ENCODE measurements around the gene STH.

STH gene

DNA sequence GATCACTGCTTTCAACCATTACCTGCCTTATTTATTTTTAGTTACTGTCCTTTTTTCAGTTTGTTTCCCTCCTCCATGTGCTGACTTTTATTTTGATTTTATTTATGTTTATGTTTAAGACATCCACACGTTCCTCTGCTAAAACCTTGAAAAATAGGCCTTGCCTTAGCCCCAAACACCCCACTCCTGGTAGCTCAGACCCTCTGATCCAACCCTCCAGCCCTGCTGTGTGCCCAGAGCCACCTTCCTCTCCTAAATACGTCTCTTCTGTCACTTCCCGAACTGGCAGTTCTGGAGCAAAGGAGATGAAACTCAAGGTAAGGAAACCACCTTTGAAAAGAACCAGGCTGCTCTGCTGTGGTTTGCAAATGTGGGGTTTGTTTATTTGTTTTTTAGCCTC, 9.3 kb upstream of the STH start:
- no peak for DNase-seq

GRCh38 chr17:45990886-45991285, 8.2 kb upstream of the STH start:
- Histone ChIP-seq H3K36me3 (ENCODE audit: control insufficient read depth in 1 of 2, insufficient read depth in 2 of 2, low read length in 2 of 2) (no peaks in the 10 kb centered on the region), H3K4me3 (ENCODE audit: low read depth, low read length) (no peak overlapping the region), H3K23ac (ENCODE audit: low read length) (no peak overlapping the region), H3K9ac (ENCODE audit: low read length) (no peak overlapping the region), H3K27ac (ENCODE audit: low read depth, low read length) (no peak overlapping the region), H3K27me3 (ENCODE audit: insufficient read depth, low read length) (no peaks in the 10 kb centered on the region), H3K4me1 (ENCODE audit: control insufficient read depth in 1 of 2, insufficient read depth in 2 of 2, low read length in 2 of 2) (no peaks in the 10 kb centered on the region), H2BK5ac (ENCODE audit: low read depth, low read length, poor library complexity) (no peak overlapping the region), H3K9me3 (ENCODE audit: insufficient read depth, low read depth, low read length) (peaks cover 2% of the 10 kb centered on the region), H3K4ac (ENCODE audit: low read depth, low read length) (no peak overlapping the region), H3K79me2 (ENCODE audit: control insufficient read depth, insufficient read depth, low read length, poor library complexity) (no peaks in the 10 kb centered on the region), H3K18ac (ENCODE audit: low read length) (no peak overlapping the region), H2AK5ac (ENCODE audit: low read length) (no peak overlapping the region), H3K14ac (ENCODE audit: low read length) (no peak overlapping the region), H3K79me1 (ENCODE audit: low read length) (no peaks in the 10 kb centered on the region), H4K91ac (ENCODE audit: low read depth, low read length) (no peak overlapping the region), H3K4me2 (ENCODE audit: low read length) (no peak overlapping the region), H4K8ac (ENCODE audit: low read depth, low read length) (no peak overlapping the region), H4K12ac (ENCODE audit: low read depth, low read length) (no peak overlapping the region), H2BK120ac (ENCODE audit: insufficient read depth, low read length, poor library complexity) (no peak overlapping the region), H2BK12ac (ENCODE audit: low read length) (no peak overlapping the region), H2AFZ (ENCODE audit: insufficient read depth, low read length, poor library complexity) (no peak overlapping the region)
- no peak for DNase-seq
- no CpG with 5 or more reads among the region's 6 CpGs for WGBS (ENCODE audit: extremely low coverage, insufficient coverage, insufficient read length)

More for the DNA sequence above, 9.3 kb upstream of the STH start:
- Histone ChIP-seq H4K91ac (ENCODE audit: low read depth, low read length) (no peak overlapping the region), H3K23ac (ENCODE audit: low read length) (no peak overlapping the region), H2BK120ac (ENCODE audit: insufficient read depth, low read length, poor library complexity) (no peak overlapping the region), H4K8ac (ENCODE audit: low read depth, low read length) (no peak overlapping the region), H3K4me1 (ENCODE audit: control insufficient read depth in 1 of 2, insufficient read depth in 2 of 2, low read length in 2 of 2) (no peaks in the 10 kb centered on the region), H3K27me3 (ENCODE audit: insufficient read depth, low read length) (no peaks in the 10 kb centered on the region), H4K12ac (ENCODE audit: low read depth, low read length) (no peak overlapping the region), H2BK5ac (ENCODE audit: low read depth, low read length, poor library complexity) (no peak overlapping the region), H3K9ac (ENCODE audit: low read length) (no peak overlapping the region), H2AK5ac (ENCODE audit: low read length) (no peak overlapping the region), H3K18ac (ENCODE audit: low read length) (no peak overlapping the region), H2BK12ac (ENCODE audit: low read length) (no peak overlapping the region), H3K36me3 (ENCODE audit: control insufficient read depth in 1 of 2, insufficient read depth in 2 of 2, low read length in 2 of 2) (no peaks in the 10 kb centered on the region), H3K79me1 (ENCODE audit: low read length) (no peaks in the 10 kb centered on the region), H3K9me3 (ENCODE audit: insufficient read depth, low read depth, low read length) (peaks cover 2% of the 10 kb centered on the region), H3K4me3 (ENCODE audit: low read depth, low read length) (no peak overlapping the region), H3K4ac (ENCODE audit: low read depth, low read length) (no peak overlapping the region), H3K27ac (ENCODE audit: low read depth, low read length) (no peak overlapping the region), H3K4me2 (ENCODE audit: low read length) (no peak overlapping the region), H3K14ac (ENCODE audit: low read length) (no peak overlapping the region), H2AFZ (ENCODE audit: insufficient read depth, low read length, poor library complexity) (no peak overlapping the region), H3K79me2 (ENCODE audit: control insufficient read depth, insufficient read depth, low read length, poor library complexity) (no peaks in the 10 kb centered on the region)
- no CpG with 5 or more reads among the region's 3 CpGs for WGBS (ENCODE audit: extremely low coverage, insufficient coverage, insufficient read length)

- Histone ChIP-seq H3K27me3 (ENCODE audit: insufficient read depth, low read length) (no peaks in the 10 kb centered on the region), H4K91ac (ENCODE audit: low read depth, low read length) (no peak overlapping the region), H3K4me1 (ENCODE audit: control insufficient read depth in 1 of 2, insufficient read depth in 2 of 2, low read length in 2 of 2) (no peaks in the 10 kb centered on the region), H3K4me3 (ENCODE audit: low read depth, low read length) (no peak overlapping the region), H3K14ac (ENCODE audit: low read length) (no peak overlapping the region), H3K18ac (ENCODE audit: low read length) (no peak overlapping the region), H3K27ac (ENCODE audit: low read depth, low read length) (no peak overlapping the region), H3K4me2 (ENCODE audit: low read length) (no peak overlapping the region), H4K8ac (ENCODE audit: low read depth, low read length) (no peak overlapping the region), H3K36me3 (ENCODE audit: control insufficient read depth in 1 of 2, insufficient read depth in 2 of 2, low read length in 2 of 2) (no peaks in the 10 kb centered on the region), H3K9me3 (ENCODE audit: insufficient read depth, low read depth, low read length) (peaks cover 2% of the 10 kb centered on the region), H3K4ac (ENCODE audit: low read depth, low read length) (no peak overlapping the region), H2BK120ac (ENCODE audit: insufficient read depth, low read length, poor library complexity) (no peak overlapping the region), H2AFZ (ENCODE audit: insufficient read depth, low read length, poor library complexity) (no peak overlapping the region), H3K79me2 (ENCODE audit: control insufficient read depth, insufficient read depth, low read length, poor library complexity) (no peaks in the 10 kb centered on the region), H2BK5ac (ENCODE audit: low read depth, low read length, poor library complexity) (no peak overlapping the region), H2AK5ac (ENCODE audit: low read length) (no peak overlapping the region), H2BK12ac (ENCODE audit: low read length) (no peak overlapping the region), H3K79me1 (ENCODE audit: low read length) (no peaks in the 10 kb centered on the region), H3K9ac (ENCODE audit: low read length) (no peak overlapping the region), H4K12ac (ENCODE audit: low read depth, low read length) (no peak overlapping the region), H3K23ac (ENCODE audit: low read length) (no peak overlapping the region)
- no CpG with 5 or more reads among the region's 10 CpGs for WGBS (ENCODE audit: extremely low coverage, insufficient coverage, insufficient read length)
- DNase-seq = no peak
These were observed 7.7 kb upstream of the STH start for GRCh38 chr17:45991341-45991740.

DNA sequence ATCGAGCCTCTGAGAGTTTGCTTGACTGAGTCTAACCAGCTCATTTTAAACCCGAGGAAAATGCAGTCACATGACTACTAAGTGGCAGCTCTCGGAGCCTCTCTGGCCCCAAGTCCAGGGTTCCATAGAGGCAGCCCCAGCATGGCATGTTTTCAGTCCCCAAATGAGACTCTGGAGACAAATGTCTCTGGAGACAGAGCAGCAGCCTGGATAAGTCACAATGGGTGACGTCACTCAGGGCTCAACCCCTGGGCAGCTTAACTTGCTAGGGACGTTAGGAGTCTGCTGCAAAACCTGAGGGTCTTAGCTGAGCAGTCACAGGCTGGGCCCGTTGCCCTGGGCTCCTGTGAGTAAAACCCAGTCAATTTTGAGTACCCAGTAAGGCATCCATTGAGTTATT, 6.9 kb upstream of the STH start:
- DNase-seq = no peak
- no peak overlapping the region for H2BK12ac ChIP-seq (ENCODE audit: low read length)
- no peak overlapping the region for H4K12ac ChIP-seq (ENCODE audit: low read depth, low read length)
- H3K4ac ChIP-seq (ENCODE audit: low read depth, low read length) = no peak overlapping the region
- H3K79me1 ChIP-seq (ENCODE audit: low read length) = no peaks in the 10 kb centered on the region
- H3K14ac ChIP-seq (ENCODE audit: low read length) = no peak overlapping the region
- H3K4me1 ChIP-seq (ENCODE audit: control insufficient read depth in 1 of 2, insufficient read depth in 2 of 2, low read length in 2 of 2) = no peaks in the 10 kb centered on the region
- H3K27me3 ChIP-seq (ENCODE audit: insufficient read depth, low read length) = no peaks in the 10 kb centered on the region
- no peak overlapping the region for H3K9ac ChIP-seq (ENCODE audit: low read length)
- H3K4me2 ChIP-seq (ENCODE audit: low read length) = no peak overlapping the region
- no peak overlapping the region for H4K8ac ChIP-seq (ENCODE audit: low read depth, low read length)
- H2AFZ ChIP-seq (ENCODE audit: insufficient read depth, low read length, poor library complexity) = no peak overlapping the region
- no peak overlapping the region for H2AK5ac ChIP-seq (ENCODE audit: low read length)
- H2BK120ac ChIP-seq (ENCODE audit: insufficient read depth, low read length, poor library complexity) = no peak overlapping the region
- H4K91ac ChIP-seq (ENCODE audit: low read depth, low read length) = no peak overlapping the region
- H3K9me3 ChIP-seq (ENCODE audit: insufficient read depth, low read depth, low read length) = peaks cover 2% of the 10 kb centered on the region
- no peak overlapping the region for H3K27ac ChIP-seq (ENCODE audit: low read depth, low read length)
- H3K36me3 ChIP-seq (ENCODE audit: control insufficient read depth in 1 of 2, insufficient read depth in 2 of 2, low read length in 2 of 2) = no peaks in the 10 kb centered on the region
- H3K23ac ChIP-seq (ENCODE audit: low read length) = no peak overlapping the region
- no peak overlapping the region for H2BK5ac ChIP-seq (ENCODE audit: low read depth, low read length, poor library complexity)
- H3K4me3 ChIP-seq (ENCODE audit: low read depth, low read length) = no peak overlapping the region
- no peaks in the 10 kb centered on the region for H3K79me2 ChIP-seq (ENCODE audit: control insufficient read depth, insufficient read depth, low read length, poor library complexity)
- no peak overlapping the region for H3K18ac ChIP-seq (ENCODE audit: low read length)
- no CpG with 5 or more reads among the region's 6 CpGs for WGBS (ENCODE audit: extremely low coverage, insufficient coverage, insufficient read length)
